ENCODE results near the gene PLEKHA5.
A peak's percentile ranks its signal among the peaks of the same experiment; 100 is the strongest.

The PLEKHA5 gene

DNA sequence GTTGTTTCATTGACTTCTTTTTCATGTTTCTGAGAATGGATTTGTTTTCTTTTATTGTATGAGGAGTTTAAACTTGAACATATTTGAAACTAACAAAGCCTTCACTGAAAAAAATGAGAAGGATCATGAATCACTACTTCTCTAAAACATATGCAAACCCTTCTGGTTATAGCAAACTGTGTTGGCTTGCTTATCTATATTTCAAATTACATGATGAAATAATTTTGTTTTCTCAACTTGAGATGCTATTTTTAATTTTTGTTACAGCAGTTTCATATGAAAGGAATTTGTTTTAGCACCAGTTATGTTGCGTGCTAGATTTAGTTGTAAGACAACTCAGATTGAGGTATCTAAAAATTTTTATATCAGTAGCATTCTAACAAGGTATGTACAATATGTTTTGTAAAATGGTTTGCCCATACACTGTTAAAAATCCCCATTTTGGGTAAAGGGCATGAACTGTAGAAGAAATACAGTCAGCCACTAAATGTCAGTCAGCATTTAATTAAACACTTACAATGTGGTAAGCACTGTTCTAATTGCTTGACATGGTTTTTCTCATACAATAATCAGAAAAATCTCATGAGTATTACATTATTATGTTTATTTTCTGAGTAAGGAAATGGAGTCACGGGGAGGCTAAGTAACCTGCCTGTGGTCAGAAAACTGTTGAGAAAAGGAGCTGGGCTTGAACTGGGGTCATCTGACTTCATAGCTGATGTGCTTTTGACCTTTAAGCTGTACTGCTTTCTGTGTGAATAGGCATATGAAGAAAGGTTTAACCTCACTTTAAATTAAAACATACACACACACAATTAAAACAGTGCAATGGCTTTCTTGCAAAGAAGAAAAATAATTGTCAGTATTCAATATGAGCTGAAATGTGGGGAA, 105.7 kb downstream of the PLEKHA5 start:
- DNase-seq (ENCODE audit: low read depth in 2 of 2) = no peak

DNA sequence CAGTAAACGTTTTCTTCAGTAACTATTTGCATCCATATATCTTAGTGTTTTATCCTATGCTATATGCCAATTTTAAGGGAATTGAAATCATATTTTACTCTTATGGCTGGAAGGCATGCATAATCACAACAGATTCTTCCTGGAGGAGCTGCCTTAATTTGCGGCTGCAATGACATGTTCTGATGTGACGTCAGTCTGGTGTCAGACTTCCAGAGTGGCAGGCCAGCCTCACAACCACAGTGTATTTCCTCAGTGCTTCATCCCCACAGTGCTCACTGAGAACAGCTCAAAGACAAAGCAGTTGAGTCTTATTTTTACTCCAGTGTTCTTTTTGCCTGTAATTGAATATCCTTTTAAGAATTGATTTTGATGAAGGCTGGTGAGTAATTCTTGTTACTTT, 107.1 kb downstream of the PLEKHA5 start:
- DNase-seq (ENCODE audit: low read depth in 2 of 2) = no peak

DNA sequence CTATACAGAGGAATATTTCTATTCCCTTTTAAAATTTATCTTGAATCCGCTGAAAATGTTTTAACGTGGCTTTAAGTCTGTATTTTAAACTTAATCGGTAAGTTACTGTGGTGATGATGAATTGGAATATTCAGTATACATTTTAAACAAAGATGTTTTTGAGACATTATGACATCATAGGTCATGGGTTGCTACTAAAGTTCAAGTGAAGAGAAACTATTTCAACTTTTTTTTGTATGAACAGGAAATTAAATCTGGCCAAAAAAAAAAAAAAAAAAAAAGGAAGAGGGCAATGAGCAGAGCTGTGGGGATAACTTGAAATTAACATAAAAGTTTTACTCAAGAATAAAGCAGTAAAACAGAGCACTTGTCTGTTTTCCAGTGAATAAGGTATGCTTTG, 109.0 kb downstream of the PLEKHA5 start:
- DNase-seq (ENCODE audit: low read depth in 2 of 2) = no peak

GRCh38 chr12:19239102-19239501, 109.6 kb downstream of the PLEKHA5 start:
- DNase-seq (ENCODE audit: low read depth in 2 of 2) = no peak

DNA sequence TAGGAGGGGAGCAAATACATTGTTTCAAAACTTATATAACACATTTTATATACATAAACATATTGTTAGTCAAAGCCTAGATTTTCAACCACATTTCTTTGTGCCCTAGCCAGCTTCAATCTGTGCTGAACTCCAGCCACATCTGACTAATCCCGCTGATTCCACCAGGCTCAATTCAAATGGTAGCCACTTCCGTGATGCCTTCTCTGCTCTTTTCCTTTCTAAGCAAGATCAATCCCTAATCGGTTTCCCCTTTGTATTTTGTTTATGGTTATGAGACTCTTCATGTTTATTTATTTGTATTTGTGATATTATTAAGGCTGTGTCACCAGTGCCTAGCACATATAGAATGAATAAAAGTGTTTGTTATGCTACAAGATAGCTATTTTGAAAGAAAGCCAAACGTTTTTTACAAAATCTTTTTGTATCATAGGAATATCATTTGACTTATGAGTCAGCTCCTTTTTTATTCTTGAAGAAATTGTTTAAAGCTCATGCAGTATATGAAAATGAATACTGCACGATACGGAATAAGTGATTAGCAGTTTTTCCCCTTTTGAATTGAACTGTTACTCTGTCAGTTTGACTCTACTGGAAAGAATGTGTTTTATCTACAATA, 110.2 kb downstream of the PLEKHA5 start:
- no peak for DNase-seq (ENCODE audit: low read depth in 2 of 2)

DNA sequence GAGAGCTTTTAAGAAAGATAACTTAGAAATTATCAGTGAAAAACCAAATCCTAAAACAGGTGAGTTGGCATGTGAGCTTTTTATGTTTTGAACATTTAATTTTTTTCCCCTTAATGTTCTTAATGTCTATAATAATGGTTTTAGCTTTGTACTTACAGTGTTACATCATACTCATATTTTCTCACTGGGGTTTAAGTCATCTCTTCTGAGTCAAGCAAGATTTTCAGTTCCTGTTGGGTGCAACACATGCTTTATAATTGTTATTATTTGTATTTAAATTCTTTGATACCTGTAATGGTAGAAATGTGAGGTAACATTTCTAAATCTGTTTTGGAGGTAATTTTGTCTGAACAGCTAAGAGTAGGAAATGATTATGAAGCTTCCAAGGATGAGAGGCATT, 113.0 kb downstream of the PLEKHA5 start:
- DNase-seq (ENCODE audit: low read depth in 2 of 2) = no peak

DNA sequence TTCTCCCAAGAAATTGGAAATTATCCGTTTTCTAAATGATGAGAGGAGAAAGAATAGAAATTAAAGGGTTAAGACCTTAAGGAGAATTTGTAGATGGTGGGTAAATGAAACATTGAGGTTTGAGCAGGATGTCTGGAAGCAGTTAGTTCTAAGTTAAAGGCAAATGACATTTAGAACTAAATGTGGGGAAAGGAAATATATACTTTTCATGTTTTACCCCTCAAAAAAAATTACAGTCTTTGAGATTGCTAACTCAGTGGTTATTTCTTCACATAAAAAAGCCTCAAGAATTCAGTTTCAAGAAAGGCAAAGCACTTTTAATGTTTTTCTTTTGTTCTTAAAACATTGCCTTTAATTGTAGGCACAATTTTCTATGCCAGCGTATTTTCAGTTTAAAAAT, 114.0 kb downstream of the PLEKHA5 start:
- DNase-seq (ENCODE audit: low read depth in 2 of 2) = no peak

GRCh38 chr12:19244312-19244711, 114.8 kb downstream of the PLEKHA5 start:
- DNase-seq (ENCODE audit: low read depth in 2 of 2) = no peak

DNA sequence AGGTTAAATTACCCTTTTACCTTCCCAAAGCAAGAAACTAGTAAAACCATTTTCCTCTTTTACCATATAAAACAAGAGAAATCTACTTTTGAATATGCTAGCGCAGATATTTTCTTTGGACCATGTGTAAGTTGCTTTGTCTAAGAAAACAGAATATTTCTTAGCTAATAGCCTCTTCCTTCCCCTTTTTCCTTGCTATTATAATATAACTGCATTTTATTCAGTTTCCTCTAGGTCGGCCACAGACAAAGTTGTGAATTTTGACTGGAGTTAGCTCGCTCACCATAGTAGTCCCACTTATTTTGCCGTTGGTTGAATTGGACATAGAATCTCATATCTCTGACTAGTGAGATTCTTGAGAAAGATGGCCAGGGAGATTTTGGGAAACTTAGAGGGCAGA, 115.6 kb downstream of the PLEKHA5 start:
- DNase-seq (ENCODE audit: low read depth in 2 of 2) = no peak

DNA sequence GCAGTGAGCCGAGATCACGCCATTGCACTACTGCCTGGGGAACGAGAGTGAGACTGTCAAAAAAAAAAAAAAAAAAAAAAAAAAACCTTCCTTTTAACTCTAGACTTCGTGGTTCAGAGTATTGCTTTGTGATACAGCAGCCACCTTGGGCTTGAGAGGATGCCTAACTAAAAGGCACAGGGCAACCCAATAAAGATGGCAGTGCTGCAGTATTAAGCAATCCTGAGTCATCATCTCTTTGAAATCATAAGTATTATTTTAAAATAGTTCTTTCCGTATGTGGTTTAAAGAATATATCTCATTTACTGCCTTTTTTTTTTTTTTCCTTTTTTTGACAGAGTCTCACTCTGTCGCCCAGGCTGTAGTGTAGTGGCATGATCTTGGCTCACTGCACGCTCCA, 116.1 kb downstream of the PLEKHA5 start:
- no peak for DNase-seq (ENCODE audit: low read depth in 2 of 2)

- DNase-seq (ENCODE audit: low read depth in 2 of 2) = no peak
These were observed 117.4 kb downstream of the PLEKHA5 start for GRCh38 chr12:19246933-19247332.

- DNase-seq (ENCODE audit: low read depth in 2 of 2) = no peak
These were observed 119.5 kb downstream of the PLEKHA5 start for GRCh38 chr12:19248929-19249602.

DNA sequence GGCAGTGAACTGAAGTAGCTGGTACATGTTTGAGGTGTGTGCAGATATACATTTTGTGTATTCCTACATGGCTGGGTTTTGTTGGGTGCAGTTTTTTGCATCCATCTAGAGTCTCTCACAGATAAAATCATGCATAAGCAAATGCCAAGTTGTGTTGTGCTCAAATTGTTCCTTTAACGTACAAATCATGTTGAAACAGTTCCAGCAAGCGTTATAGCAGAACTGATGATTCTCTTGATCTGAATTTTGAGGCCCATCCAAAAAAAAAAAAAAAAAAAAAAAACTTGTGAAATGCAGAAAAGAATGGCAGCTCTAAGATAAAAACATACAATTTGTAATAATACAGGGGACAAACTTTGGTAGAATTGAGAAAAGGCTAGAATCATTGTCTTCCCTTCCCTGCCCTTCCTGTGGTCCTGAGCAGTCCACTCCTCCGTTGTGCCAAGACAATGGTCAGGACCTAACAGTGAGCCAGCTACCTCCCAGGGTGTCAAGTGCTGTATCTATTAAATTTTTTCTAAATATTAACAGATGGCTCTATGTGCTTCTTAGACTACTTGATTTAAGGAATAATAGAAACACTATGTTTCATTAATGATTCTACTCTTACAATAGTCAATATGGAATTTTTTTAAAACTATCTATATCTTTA, 122.1 kb downstream of the PLEKHA5 start:
- DNase-seq (ENCODE audit: low read depth in 2 of 2) = no peak

DNA sequence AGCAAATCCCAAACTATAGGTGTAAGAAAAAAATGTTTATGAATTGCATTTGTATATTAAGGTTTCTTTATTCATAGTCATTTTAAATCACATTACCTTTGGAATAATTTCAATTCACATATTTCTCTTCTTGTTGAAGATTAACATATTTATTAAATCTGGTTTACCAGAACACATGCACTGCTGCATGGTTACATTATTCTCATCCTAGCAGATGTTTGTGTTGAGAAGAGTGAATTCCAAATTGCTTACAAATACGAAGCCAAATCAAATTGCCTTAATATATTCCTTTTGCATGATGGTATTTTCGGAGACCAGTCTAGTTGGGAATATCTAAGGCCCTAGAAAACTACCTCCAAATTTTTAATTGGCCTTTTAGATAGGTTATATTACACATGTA, 130.6 kb downstream of the PLEKHA5 start:
- no peak for DNase-seq (ENCODE audit: low read depth in 2 of 2)

DNA sequence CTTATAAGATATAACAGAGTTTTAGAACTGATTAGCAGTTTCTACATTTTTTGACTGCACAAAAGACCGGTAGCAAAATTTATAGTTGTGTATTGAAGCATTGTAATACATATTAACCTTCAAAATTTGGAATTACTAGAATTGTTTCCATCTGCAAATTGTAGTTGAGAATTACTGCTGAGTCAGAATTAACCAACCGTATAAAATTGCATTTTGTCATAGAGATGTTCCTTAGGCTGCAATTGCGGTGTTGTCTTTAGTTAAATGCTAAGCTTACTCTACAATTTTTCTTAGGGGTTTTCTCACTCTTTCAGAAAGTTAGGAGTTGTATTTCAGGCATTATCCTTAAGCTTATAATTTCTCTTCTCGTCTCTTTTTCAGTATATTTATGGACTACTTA, 132.2 kb downstream of the PLEKHA5 start:
- no peak for DNase-seq (ENCODE audit: low read depth in 2 of 2)

DNA sequence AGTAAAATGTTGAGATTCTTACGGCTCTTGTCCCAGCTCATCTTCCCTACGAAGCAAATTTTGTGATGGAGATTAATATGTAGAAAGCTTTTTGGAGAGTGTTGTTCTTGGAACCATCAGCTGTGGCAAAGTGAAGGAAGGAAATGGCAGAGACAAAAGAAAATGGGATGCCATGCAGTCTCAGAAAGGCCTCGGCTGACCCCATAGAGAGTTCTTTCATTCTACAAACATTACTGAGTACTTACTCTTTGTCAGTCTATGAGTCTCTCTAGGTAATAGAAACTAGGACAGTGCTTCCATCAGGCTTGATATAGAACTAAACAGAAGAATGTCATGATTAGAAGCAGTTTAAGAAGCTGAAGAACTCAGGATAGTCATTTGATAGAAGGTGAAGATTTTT, 134.1 kb downstream of the PLEKHA5 start:
- no peak for DNase-seq (ENCODE audit: low read depth in 2 of 2)

GRCh38 chr12:19273482-19274330, 144.2 kb downstream of the PLEKHA5 start:
- peak; percentile 24 to 33 for DNase-seq (ENCODE audit: low read depth in 2 of 2)

DNA sequence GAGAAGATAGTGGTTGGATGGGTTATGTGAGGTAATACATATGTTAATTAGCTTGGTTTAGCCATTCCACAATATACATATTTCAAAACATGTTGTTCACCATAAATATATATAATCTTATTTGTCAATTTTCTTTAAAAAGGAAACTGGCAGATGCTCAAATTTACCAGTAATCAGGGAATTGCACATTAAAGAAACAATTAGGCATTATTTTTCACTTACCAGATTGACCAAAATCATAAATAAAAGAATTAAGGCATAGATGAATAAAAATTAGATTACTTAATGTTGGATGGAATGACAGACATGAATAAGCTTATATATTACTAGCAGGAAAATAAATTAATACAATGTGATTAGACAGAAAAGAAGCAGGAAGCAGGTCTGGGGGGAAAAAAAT, 147.2 kb downstream of the PLEKHA5 start:
- no peak for DNase-seq (ENCODE audit: low read depth in 2 of 2)

DNA sequence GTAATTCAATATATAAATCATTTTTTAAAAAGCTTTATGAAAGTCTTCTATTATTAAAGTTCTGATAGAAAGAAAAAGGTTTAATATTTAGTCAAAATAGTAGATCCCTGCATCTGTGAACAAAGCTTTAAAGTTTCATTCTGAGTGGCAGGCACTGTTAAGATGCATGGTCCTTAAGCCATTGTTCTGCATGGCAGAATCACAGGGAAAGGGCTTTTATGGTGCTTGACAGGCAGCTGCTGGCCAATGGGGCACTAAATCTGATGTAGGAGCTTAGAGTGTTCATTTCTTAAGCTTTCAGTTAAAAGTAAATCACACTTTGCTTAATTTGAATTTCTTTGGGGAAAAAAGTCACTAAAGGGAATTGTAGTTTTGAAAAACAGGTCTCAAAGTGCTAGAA, 148.2 kb downstream of the PLEKHA5 start:
- DNase-seq (ENCODE audit: low read depth in 2 of 2) = no peak

GRCh38 chr12:19278407-19278806, 148.9 kb downstream of the PLEKHA5 start:
- DNase-seq (ENCODE audit: low read depth in 2 of 2) = no peak

DNA sequence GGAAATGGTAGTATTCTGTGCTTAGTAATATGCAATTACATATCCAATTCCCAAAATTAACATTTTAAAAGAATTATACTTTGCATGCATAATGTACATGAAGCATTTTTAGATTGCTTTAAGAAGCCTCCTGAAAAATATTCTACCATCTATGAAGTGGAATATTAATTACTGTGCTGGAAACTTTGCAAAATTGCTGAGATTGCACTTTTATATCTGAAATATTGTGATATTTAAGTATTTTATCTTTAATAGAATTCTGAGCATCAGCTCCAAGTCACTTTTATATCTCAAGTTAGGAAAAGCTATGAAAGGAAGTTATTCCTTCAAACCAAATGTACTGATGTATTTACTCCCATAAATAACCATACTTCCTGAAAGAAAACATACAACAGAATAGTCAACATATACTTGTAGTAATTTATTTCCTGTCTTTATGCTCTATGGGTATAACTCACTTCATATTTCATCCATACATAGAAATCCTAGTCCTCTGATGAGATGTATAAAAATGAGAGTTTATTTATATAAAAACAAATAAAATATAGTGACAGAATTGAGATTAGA, 152.7 kb downstream of the PLEKHA5 start:
- no peak for DNase-seq (ENCODE audit: low read depth in 2 of 2)
